Heart left ventricle (tissue), 13 donors: ENCODE data around the gene GRIN1.

ENCODE experiments used
- CTCF ChIP-seq, 12 donors: fragments of 200-600 bp; sonication (generic) in 4 of 12; IDR thresholded peaks; one replicate each; pipeline versions ENCODE4 v1.5.0 to v1.8.0; 2018 to 2022; ENCODE audit warnings: antibody characterized with exemption in 12 of 12, mild to moderate bottlenecking in 5 of 12
- POLR2A ChIP-seq, 2 donors: fragments of 450-650 bp; IDR thresholded peaks; one replicate each; pipeline ENCODE4 v1.6.1; 2017; ENCODE audit warnings: antibody characterized with exemption in 2 of 2, mild to moderate bottlenecking in 2 of 2, moderate library complexity in 2 of 2
- donor health status: ischemic (EF 13 %, LVEDD 7.1; RV severe dilation, severe dysfunction).
- donor health status: DM: no; HTN: yes; CAD: no.
- donor health status: DM: no; HTN: no; CAD: no.
- donor health status: ischemic (EF 25% LVEDD 6.9; RV normal size, moderate dysfunction).
- donor health status: ischemic (EF 25% LVEDD 5.7; RV mildly dilated, moderate dysfunction).
- donor health status: ischemic (EF 35%, LVEDD 5.7; RV mildly dilated, moderate dysfunction).
- donor health status: nonischemic (EF 11% LVEDD 7.7; RV severe dilation, severe dysfunction).
- donor health status: DM: yes; HTN: yes; CAD: no.
- donor health status: PGD.
- donor health status: ischemic (EF 29% LVEDD 5.4; RV normal size, mild dysfunction).
- donor health status: nonischemic (EF 23%, LVEDD 6.1; RV moderate dilation, normal function).

GRCh38 chr9:137143459-137143858 lies 4.5 kb downstream of the GRIN1 start:
- no peak for TF ChIP-seq CTCF (IDR thresholded peaks at IDR 0.05)
- TF ChIP-seq POLR2A (IDR thresholded peaks at IDR 0.05) = no peak
